ENCODE results near the gene AGBL1. TPM values are rescaled to one million over a fixed set of nuclear protein-coding genes. Genes with fewer than 3 reads are reported as not detected.

The AGBL1 gene
- total and polyA plus RNA-seq, 4 donors = not detected

GRCh38 chr15:87047203-87047965 lies 967.7 kb downstream of the AGBL1 start:
- H3K27me3 ChIP-seq (ENCODE audit: control insufficient read depth in 4 of 4, insufficient read depth in 4 of 4, low read length in 3 of 4) = peaks cover 0 to 3% (median 0%) of the 10 kb centered on the region in 4 donors
- 36% methylated on average over 4 of the region's 4 CpGs for WGBS
- H3K9ac ChIP-seq (ENCODE audit: low read depth in 1 of 2, low read length in 2 of 2) = no peak overlapping the region
- no peaks in the 10 kb centered on the region for H3K36me3 ChIP-seq (ENCODE audit: control insufficient read depth in 4 of 4, insufficient read depth in 3 of 4, low read depth in 1 of 4, low read length in 3 of 4)
- no peak for TF ChIP-seq FOXA1 (IDR thresholded peaks at IDR 0.05)
- no peak for TF ChIP-seq JUND (IDR thresholded peaks at IDR 0.05)
- no peak for TF ChIP-seq YY1 (IDR thresholded peaks at IDR 0.05)
- no peak overlapping the region for H3K4me3 ChIP-seq (ENCODE audit: low read depth in 1 of 3, low read length in 3 of 3)
- H3K9me3 ChIP-seq (ENCODE audit: control insufficient read depth in 4 of 4, low read length in 3 of 4) = peaks cover 0 to 3% (median 0%) of the 10 kb centered on the region in 4 donors
- no peak overlapping the region for H3K27ac ChIP-seq (ENCODE audit: low read depth in 1 of 2, low read length in 2 of 2)
- no peaks in the 10 kb centered on the region for H3K4me1 ChIP-seq (ENCODE audit: control insufficient read depth in 4 of 4, insufficient read depth in 4 of 4, low read length in 3 of 4)
- no peak for DNase-seq (ENCODE audit: low spot score)

Small RNA genes lying within 50 kb of the gene (small RNA-seq; reads per million reads assigned to genes)
- gene RF00284 = not detected
- gene RNA5SP400 = not detected
